OCI-LY1 (cell line): ENCODE measurements around the gene ZRANB2.

Experiments used
- EZH2 ChIP-seq: fragments of 200-600 bp; sonication (generic), shearing (Covaris generic); IDR thresholded peaks from 2 replicates; pipeline ENCODE4 v1.8.0; 2017; ENCODE audit warnings: borderline replicate concordance, mixed run types, mild to moderate bottlenecking, antibody characterized with exemption, low read length, moderate library complexity, mixed read lengths
- TF ChIP-seq, protein P1 (sequence below): fragments of 200-600 bp; sonication (generic), shearing (Covaris generic); IDR thresholded peaks from 2 replicates; pipeline ENCODE4 v1.5.1; 2017; ENCODE audit warnings: mild to moderate bottlenecking, antibody characterized with exemption, low read length, moderate library complexity, mixed read lengths

DNA sequence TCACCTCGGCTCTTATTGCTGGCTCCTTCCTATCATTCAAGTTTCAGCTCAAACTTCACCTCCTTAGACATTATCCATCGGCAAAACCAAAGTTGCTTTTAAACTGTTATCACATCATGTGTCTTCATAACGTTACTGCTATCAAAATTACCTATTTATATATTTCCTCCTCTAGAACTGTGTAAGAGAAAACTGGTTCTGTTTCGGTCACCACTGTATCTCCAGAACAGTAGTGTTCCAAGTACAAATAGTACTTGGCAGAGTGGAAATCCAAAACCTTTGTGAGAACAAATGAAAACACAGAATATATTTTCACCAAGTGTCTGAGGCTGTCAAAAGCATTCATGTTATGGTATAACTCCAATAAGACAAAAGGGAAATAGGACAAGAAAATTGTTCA is 9.1 kb downstream of the ZRANB2 start:
- TF ChIP-seq, protein P1, sequence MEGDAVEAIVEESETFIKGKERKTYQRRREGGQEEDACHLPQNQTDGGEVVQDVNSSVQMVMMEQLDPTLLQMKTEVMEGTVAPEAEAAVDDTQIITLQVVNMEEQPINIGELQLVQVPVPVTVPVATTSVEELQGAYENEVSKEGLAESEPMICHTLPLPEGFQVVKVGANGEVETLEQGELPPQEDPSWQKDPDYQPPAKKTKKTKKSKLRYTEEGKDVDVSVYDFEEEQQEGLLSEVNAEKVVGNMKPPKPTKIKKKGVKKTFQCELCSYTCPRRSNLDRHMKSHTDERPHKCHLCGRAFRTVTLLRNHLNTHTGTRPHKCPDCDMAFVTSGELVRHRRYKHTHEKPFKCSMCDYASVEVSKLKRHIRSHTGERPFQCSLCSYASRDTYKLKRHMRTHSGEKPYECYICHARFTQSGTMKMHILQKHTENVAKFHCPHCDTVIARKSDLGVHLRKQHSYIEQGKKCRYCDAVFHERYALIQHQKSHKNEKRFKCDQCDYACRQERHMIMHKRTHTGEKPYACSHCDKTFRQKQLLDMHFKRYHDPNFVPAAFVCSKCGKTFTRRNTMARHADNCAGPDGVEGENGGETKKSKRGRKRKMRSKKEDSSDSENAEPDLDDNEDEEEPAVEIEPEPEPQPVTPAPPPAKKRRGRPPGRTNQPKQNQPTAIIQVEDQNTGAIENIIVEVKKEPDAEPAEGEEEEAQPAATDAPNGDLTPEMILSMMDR = no peak
- TF ChIP-seq EZH2 = no peak
